ENCODE measurements around the gene ABHD17C. TPM values are rescaled to one million over a fixed set of nuclear protein-coding genes. Genes with fewer than 3 reads are reported as not detected.
"Not testable (repeated sequence)": the region's sequence is repeated elsewhere in the genome, so short reads cannot be mapped to it uniquely, and the experiment has no call there.

The ABHD17C gene
- total RNA-seq: 1.4 TPM
- polyA plus RNA-seq: 1 to 10 TPM in 1 of 4 donors, under 1 TPM in 3; 0.32 to 1.2 (median 0.68) TPM

DNA sequence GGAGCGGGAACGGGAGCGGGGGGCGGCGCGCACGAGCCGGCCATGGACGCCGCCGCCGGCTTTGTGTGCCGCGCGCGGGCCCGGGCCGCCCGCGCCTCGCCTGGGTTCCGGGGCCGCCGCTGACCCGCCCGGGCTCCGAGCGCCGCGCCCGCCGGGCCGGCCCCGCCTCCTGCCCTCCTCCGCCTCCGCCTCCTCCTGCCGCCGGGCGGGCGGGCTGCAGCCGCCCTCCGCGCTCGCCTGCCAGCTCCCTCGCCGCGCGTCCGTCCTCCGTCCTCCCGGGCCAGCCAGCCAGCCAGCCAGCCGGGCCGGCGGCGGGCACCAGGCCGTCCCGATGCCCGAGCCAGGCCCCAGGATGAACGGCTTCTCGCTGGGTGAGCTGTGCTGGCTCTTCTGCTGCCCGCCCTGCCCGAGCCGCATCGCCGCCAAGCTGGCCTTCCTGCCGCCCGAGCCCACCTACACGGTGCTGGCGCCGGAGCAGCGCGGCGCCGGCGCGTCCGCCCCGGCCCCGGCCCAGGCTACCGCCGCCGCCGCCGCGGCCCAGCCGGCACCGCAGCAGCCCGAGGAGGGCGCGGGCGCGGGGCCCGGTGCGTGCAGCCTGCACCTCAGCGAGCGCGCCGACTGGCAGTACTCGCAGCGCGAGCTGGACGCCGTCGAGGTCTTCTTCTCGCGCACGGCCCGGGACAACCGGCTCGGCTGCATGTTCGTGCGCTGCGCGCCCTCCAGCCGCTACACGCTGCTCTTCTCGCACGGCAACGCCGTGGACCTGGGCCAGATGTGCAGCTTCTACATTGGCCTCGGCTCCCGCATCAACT lies at the start of gene ABHD17C:
Gene ABHD17C, plus strand, starts transcription at position 212 of the 812 bp plus-strand sequence. Its CDS starts 120 bp downstream, at position 332.
- H3K36me3 ChIP-seq (ENCODE audit: control insufficient read depth, insufficient read depth, low read length): no peaks in the 10 kb centered on the region
- no peaks in the 10 kb centered on the region for H3K9me3 ChIP-seq (ENCODE audit: control insufficient read depth in 2 of 2, low read length in 2 of 2)
- DNase-seq: peak; percentile 3 to 54 (median 19)
- H3K27me3 ChIP-seq (ENCODE audit: control insufficient read depth, insufficient read depth, low read length): no peaks in the 10 kb centered on the region
- H3K27me3 Mint-ChIP-seq: peaks cover 15% of the 10 kb centered on the region
- peak within 1 kb of the TSS; percentile 88 to 94 (median 93) for H3K4me3 Mint-ChIP-seq
- H3K27ac Mint-ChIP-seq: peak within 1 kb of the TSS in 2 of 3 donors; percentile 78 to 81
- peak; percentile 58 to 63 for ATAC-seq (ENCODE audit: low read depth in 2 of 2)
- no peaks in the 10 kb centered on the region for H3K36me3 Mint-ChIP-seq
- no peak within 1 kb of the TSS for H3K27ac ChIP-seq (ENCODE audit: insufficient read depth, low read length, poor library complexity, severe bottlenecking)
- peak within 1 kb of the TSS; percentile 80 for H3K4me3 ChIP-seq (ENCODE audit: low read depth, low read length)
- H3K4me1 Mint-ChIP-seq: peaks cover 0 to 17% (median 16%) of the 10 kb centered on the region in 4 donors
- H3K4me1 ChIP-seq (ENCODE audit: control insufficient read depth, insufficient read depth, low read length, poor library complexity, severe bottlenecking): peaks cover 18% of the 10 kb centered on the region
- peaks cover 0 to 4% (median 0%) of the 10 kb centered on the region in 7 donors for H3K9me3 Mint-ChIP-seq

DNA sequence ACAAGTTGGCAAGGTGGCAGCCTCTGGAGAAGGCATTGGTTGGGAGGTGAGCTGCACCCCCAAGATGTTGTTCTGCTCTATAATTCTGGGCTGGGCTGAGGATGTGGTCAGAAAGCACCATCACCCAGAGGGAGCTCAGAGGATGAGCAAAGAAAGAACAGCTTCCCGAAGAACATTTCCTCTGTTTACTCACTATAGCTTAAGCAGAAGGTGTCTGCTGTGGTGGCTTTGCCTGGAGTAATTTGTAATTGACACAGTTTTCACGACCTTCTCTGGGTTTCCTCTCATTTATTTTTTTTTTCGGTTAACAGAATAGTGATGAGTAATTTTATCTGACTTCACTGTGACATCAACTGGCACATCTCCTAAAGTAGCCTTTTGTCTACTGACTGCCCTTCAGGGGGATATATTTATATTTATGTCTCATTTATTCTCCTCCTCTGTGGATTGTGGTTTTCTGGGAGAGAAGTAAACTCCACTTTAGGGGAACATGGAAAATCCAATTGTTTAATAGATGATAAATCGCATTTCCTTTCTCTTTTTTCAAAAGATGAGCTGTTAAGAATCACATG lies 49.5 kb upstream of the ABHD17C start:
- H3K4me1 Mint-ChIP-seq: no peaks in the 10 kb centered on the region
- H3K27me3 ChIP-seq (ENCODE audit: control insufficient read depth, insufficient read depth, low read length): no peaks in the 10 kb centered on the region
- no peaks in the 10 kb centered on the region for H3K27me3 Mint-ChIP-seq
- H3K4me3 Mint-ChIP-seq: no peak overlapping the region
- DNase-seq (peak in 1 of 3 donors; percentile 4), ATAC-seq (ENCODE audit: low read depth in 2 of 2) (no peak)
- H3K36me3 ChIP-seq (ENCODE audit: control insufficient read depth, insufficient read depth, low read length): no peaks in the 10 kb centered on the region
- no peaks in the 10 kb centered on the region for H3K4me1 ChIP-seq (ENCODE audit: control insufficient read depth, insufficient read depth, low read length, poor library complexity, severe bottlenecking)
- H3K27ac ChIP-seq (ENCODE audit: insufficient read depth, low read length, poor library complexity, severe bottlenecking): no peak overlapping the region
- H3K36me3 Mint-ChIP-seq: no peaks in the 10 kb centered on the region
- H3K27ac Mint-ChIP-seq: no peak overlapping the region
- no peak overlapping the region for H3K4me3 ChIP-seq (ENCODE audit: low read depth, low read length)
- peaks cover 0 to 15% (median 1%) of the 10 kb centered on the region in 7 donors for H3K9me3 Mint-ChIP-seq
- H3K9me3 ChIP-seq (ENCODE audit: control insufficient read depth in 2 of 2, low read length in 2 of 2): no peaks in the 10 kb centered on the region

DNA sequence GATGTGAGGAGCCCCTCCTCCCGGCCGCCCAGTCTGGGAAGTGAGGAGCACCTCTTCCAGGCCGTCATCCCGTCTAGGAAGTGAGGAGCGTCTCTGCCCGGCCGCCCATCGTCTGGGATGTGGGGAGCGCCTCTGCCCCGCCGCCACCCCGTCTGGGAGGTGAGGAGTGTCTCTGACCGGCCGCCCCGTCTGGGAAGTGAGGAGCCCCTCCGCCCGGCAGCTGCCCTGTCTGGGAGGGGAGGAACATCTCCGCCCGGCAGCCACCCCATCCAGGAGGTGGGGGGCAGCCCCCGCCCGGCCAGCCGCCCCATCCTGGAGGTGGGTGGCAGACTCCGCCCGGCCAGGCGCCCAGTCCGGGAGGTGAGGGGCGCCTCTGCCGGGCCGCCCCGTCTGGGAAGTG lies 47.7 kb upstream of the ABHD17C start:
- H3K36me3 Mint-ChIP-seq; H3K9me3 ChIP-seq (ENCODE audit: control insufficient read depth in 2 of 2, low read length in 2 of 2); H3K27ac Mint-ChIP-seq; H3K27me3 Mint-ChIP-seq; ATAC-seq (ENCODE audit: low read depth in 2 of 2); H3K4me3 Mint-ChIP-seq; H3K27ac ChIP-seq (ENCODE audit: insufficient read depth, low read length, poor library complexity, severe bottlenecking); DNase-seq; H3K4me1 Mint-ChIP-seq; H3K4me1 ChIP-seq (ENCODE audit: control insufficient read depth, insufficient read depth, low read length, poor library complexity, severe bottlenecking); H3K4me3 ChIP-seq (ENCODE audit: low read depth, low read length); H3K27me3 ChIP-seq (ENCODE audit: control insufficient read depth, insufficient read depth, low read length); H3K36me3 ChIP-seq (ENCODE audit: control insufficient read depth, insufficient read depth, low read length): not testable (repeated sequence)
- H3K9me3 Mint-ChIP-seq: peaks cover 0 to 19% (median 1%) of the 10 kb centered on the region in 7 donors

DNA sequence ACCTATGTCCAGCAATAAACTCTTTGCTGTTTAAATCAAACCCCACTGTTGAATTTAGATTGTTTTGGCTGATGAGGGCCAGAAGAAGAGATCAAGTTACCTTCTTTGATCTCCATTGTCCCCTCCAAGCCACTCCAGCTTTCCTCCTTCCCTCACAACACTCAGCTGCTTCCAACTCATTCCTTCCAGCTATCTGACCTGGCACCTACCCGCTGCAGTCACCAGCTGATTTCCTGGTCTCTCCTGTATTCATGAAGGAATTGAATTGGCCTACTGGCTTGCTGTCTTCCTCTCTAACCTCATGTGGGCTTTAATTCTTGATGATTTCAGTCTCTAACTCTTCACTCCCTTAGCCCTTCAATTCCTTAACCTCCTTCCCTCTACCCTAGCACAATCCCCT lies 40.8 kb upstream of the ABHD17C start:
- no peak overlapping the region for H3K4me3 ChIP-seq (ENCODE audit: low read depth, low read length)
- Mint-ChIP-seq H3K9me3 (peaks cover 0 to 12% (median 3%) of the 10 kb centered on the region in 7 donors), H3K27ac (no peak overlapping the region), H3K4me3 (no peak overlapping the region), H3K36me3 (no peaks in the 10 kb centered on the region), H3K4me1 (no peaks in the 10 kb centered on the region), H3K27me3 (peaks cover 5% of the 10 kb centered on the region)
- no peaks in the 10 kb centered on the region for H3K4me1 ChIP-seq (ENCODE audit: control insufficient read depth, insufficient read depth, low read length, poor library complexity, severe bottlenecking)
- H3K9me3 ChIP-seq (ENCODE audit: control insufficient read depth in 2 of 2, low read length in 2 of 2): peaks cover 7% of the 10 kb centered on the region in 2 experiments
- H3K27me3 ChIP-seq (ENCODE audit: control insufficient read depth, insufficient read depth, low read length): peaks cover 2% of the 10 kb centered on the region
- DNase-seq (no peak), ATAC-seq (ENCODE audit: low read depth in 2 of 2) (no peak)
- no peak overlapping the region for H3K27ac ChIP-seq (ENCODE audit: insufficient read depth, low read length, poor library complexity, severe bottlenecking)
- H3K36me3 ChIP-seq (ENCODE audit: control insufficient read depth, insufficient read depth, low read length): no peaks in the 10 kb centered on the region

DNA sequence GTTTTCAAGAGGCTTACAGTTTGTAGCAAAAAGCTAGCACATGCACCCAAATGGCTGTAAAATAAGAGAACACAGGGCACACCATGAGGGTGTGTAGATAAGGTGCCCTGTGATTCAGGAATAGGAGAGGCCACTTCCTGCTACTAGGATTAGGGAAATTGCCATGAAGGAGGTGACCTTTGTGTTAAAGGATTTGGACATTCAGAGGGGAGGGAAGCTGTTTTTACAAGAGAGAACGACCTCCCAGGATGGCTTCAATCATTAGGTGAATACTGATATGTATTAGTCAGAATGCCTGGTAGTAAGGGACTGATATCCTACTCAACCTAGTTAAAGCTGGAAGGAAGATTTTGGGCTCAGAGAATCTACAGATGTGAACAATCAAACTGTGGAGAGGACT lies 35.7 kb upstream of the ABHD17C start:
- peaks cover 5% of the 10 kb centered on the region for H3K27me3 Mint-ChIP-seq
- no peak overlapping the region for H3K4me3 ChIP-seq (ENCODE audit: low read depth, low read length)
- no peak for DNase-seq
- no peaks in the 10 kb centered on the region for H3K4me1 ChIP-seq (ENCODE audit: control insufficient read depth, insufficient read depth, low read length, poor library complexity, severe bottlenecking)
- peaks cover 2% of the 10 kb centered on the region for H3K27me3 ChIP-seq (ENCODE audit: control insufficient read depth, insufficient read depth, low read length)
- H3K36me3 ChIP-seq (ENCODE audit: control insufficient read depth, insufficient read depth, low read length): no peaks in the 10 kb centered on the region
- H3K27ac Mint-ChIP-seq: no peak overlapping the region
- H3K9me3 Mint-ChIP-seq: peaks cover 0 to 4% (median 0%) of the 10 kb centered on the region in 7 donors
- H3K4me1 Mint-ChIP-seq: no peaks in the 10 kb centered on the region
- no peaks in the 10 kb centered on the region for H3K36me3 Mint-ChIP-seq
- no peak overlapping the region for H3K27ac ChIP-seq (ENCODE audit: insufficient read depth, low read length, poor library complexity, severe bottlenecking)
- no peak overlapping the region for H3K4me3 Mint-ChIP-seq
- no peaks in the 10 kb centered on the region for H3K9me3 ChIP-seq (ENCODE audit: control insufficient read depth in 2 of 2, low read length in 2 of 2)
- ATAC-seq (ENCODE audit: low read depth in 2 of 2): no peak

DNA sequence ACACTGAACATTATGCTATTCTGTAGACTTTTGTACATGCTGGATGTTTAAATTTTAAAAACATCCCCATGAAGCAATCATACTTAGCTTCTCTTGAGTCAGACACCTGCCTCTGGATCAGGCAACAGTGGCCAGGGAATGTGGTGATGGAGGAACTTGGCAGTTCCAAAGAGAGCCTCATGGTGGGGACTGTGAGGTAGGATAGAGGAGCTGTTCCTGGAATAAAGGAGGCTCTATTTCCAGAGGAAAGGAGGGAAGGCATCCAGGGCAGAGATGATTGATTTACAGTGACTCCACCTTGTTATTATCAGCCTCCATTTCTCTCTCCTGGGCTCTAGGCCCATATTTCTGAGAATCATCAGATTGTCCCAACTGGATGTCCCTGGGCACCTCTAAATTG lies 35.0 kb upstream of the ABHD17C start:
- H3K9me3 ChIP-seq (ENCODE audit: control insufficient read depth in 2 of 2, low read length in 2 of 2): no peaks in the 10 kb centered on the region
- no peak overlapping the region for H3K4me3 ChIP-seq (ENCODE audit: low read depth, low read length)
- no peak overlapping the region for H3K27ac ChIP-seq (ENCODE audit: insufficient read depth, low read length, poor library complexity, severe bottlenecking)
- no peaks in the 10 kb centered on the region for H3K4me1 Mint-ChIP-seq
- DNase-seq: no peak
- H3K27ac Mint-ChIP-seq: no peak overlapping the region
- H3K4me1 ChIP-seq (ENCODE audit: control insufficient read depth, insufficient read depth, low read length, poor library complexity, severe bottlenecking): no peaks in the 10 kb centered on the region
- H3K27me3 Mint-ChIP-seq: peaks cover 1% of the 10 kb centered on the region
- ATAC-seq (ENCODE audit: low read depth in 2 of 2): no peak
- H3K36me3 ChIP-seq (ENCODE audit: control insufficient read depth, insufficient read depth, low read length): no peaks in the 10 kb centered on the region
- H3K36me3 Mint-ChIP-seq: no peaks in the 10 kb centered on the region
- H3K4me3 Mint-ChIP-seq: no peak overlapping the region
- peaks cover 2% of the 10 kb centered on the region for H3K27me3 ChIP-seq (ENCODE audit: control insufficient read depth, insufficient read depth, low read length)
- H3K9me3 Mint-ChIP-seq: peaks cover 0 to 4% (median 0%) of the 10 kb centered on the region in 7 donors

DNA sequence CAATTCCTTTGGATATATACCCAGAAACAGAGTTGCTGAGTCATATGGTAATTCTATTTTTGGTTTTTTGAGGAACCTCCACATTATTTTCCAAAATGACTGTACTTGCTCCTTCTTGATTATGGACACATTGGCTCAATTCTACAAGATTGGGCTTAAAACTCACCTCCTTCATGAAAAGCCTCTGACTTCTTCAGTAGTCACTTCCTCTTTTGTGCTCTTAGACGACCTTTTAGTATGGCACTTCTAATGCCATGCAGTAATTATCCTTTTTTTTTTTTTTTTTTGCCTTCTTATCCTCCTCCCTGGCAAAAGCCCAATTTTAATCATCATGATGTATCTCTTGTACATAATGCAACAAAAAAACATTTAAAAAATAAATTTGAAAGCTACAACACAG lies 33.0 kb upstream of the ABHD17C start:
- no peak overlapping the region for H3K4me3 ChIP-seq (ENCODE audit: low read depth, low read length)
- H3K9me3 ChIP-seq (ENCODE audit: control insufficient read depth in 2 of 2, low read length in 2 of 2): no peaks in the 10 kb centered on the region
- H3K36me3 Mint-ChIP-seq: no peaks in the 10 kb centered on the region
- no peak overlapping the region for H3K27ac ChIP-seq (ENCODE audit: insufficient read depth, low read length, poor library complexity, severe bottlenecking)
- no peak overlapping the region for H3K4me3 Mint-ChIP-seq
- no peak for DNase-seq
- H3K4me1 ChIP-seq (ENCODE audit: control insufficient read depth, insufficient read depth, low read length, poor library complexity, severe bottlenecking): no peaks in the 10 kb centered on the region
- H3K27ac Mint-ChIP-seq: no peak overlapping the region
- no peaks in the 10 kb centered on the region for H3K27me3 ChIP-seq (ENCODE audit: control insufficient read depth, insufficient read depth, low read length)
- ATAC-seq (ENCODE audit: low read depth in 2 of 2): no peak
- H3K9me3 Mint-ChIP-seq: peaks cover 0 to 2% (median 0%) of the 10 kb centered on the region in 7 donors
- no peaks in the 10 kb centered on the region for H3K27me3 Mint-ChIP-seq
- no peaks in the 10 kb centered on the region for H3K36me3 ChIP-seq (ENCODE audit: control insufficient read depth, insufficient read depth, low read length)
- H3K4me1 Mint-ChIP-seq: no peaks in the 10 kb centered on the region
